ENCODE results near the gene FCHO1.

Gene FCHO1

DNA sequence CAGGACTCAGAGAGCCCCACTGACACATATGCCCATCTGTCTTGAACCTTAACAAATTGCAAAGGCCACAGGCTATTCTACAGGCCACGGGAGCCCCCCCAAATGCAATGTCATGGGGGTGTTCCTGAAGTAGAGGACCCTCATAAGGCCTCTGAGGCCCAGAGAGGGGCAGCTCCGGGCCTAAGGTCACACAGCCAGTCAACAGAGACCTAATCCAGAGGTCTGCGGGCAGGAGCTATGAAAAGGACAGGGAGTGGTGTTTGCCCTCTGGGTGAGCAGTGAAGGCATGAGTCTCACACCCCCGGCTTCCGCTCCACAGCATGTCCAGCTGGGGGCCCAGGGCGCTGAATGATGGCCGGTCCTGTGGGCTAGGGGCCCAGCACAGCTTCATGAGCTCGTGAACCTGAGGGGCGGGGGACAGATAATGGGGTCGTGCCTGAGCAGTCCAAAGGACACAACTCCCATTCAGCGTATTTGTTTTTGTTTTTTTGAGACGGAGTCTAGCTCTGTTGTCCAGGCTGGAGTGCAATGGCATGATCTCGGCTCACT, 75.3 kb downstream of the FCHO1 start:
- Histone ChIP-seq H3K4me3 (ENCODE audit: insufficient read depth, low read depth, low read length, poor library complexity, severe bottlenecking) (no peak overlapping the region), H3K36me3 (ENCODE audit: control insufficient read depth, insufficient read depth, low read length) (peaks cover 38% of the 10 kb centered on the region), H3K27ac (ENCODE audit: insufficient read depth, low read length, poor library complexity, severe bottlenecking) (no peak overlapping the region), H3K4me1 (ENCODE audit: control insufficient read depth, insufficient read depth, low read length, poor library complexity, severe bottlenecking) (no peaks in the 10 kb centered on the region), H3K9me3 (ENCODE audit: control insufficient read depth, low read length) (no peaks in the 10 kb centered on the region), H3K27me3 (replicated peaks; ENCODE audit: control insufficient read depth, insufficient read depth, low read length, poor library complexity, severe bottlenecking) (no peaks in the 10 kb centered on the region)
- no peak for DNase-seq

DNA sequence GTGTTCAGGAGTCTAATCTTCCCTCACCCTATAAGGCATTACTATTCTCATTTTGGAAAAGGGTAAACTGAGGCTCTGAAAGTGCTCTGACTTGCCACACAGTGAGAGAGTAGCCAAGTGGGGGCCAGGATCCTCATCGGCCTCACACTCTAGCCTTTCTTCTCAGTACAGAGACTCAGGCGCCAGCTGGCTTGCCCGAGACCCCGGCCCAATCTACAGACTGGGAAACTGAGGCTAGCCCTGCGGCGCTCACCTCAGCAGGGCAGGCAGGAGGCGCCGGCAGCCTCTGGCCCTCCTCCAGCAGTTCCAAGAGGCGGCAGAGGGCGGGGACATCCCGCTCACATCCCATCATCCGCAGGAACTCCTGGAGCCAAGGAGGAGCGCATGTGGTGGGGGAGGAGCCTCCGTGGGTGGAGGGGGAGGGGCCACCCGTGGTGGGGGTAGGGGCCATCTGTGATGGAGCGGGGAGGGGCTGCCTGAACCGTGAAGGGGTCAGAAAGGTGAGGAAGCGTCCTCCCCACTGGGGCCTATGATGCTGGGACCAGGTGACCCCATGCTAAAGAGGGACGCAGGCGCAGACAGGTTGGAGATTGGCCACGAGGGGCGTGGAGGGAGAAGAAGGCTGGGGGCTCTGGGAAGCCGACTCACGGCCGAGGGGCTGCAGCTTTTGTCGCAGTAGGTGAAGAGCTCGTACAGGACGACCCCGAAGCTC, 78.7 kb downstream of the FCHO1 start:
- no peak for DNase-seq
- no peaks in the 10 kb centered on the region for H3K9me3 ChIP-seq (ENCODE audit: control insufficient read depth, low read length)
- H3K4me1 ChIP-seq (ENCODE audit: control insufficient read depth, insufficient read depth, low read length, poor library complexity, severe bottlenecking): no peaks in the 10 kb centered on the region
- H3K4me3 ChIP-seq (ENCODE audit: insufficient read depth, low read depth, low read length, poor library complexity, severe bottlenecking): no peak overlapping the region
- peaks cover 63% of the 10 kb centered on the region for H3K36me3 ChIP-seq (ENCODE audit: control insufficient read depth, insufficient read depth, low read length)
- no peaks in the 10 kb centered on the region for H3K27me3 ChIP-seq (replicated peaks; ENCODE audit: control insufficient read depth, insufficient read depth, low read length, poor library complexity, severe bottlenecking)
- H3K27ac ChIP-seq (ENCODE audit: insufficient read depth, low read length, poor library complexity, severe bottlenecking): no peak overlapping the region

DNA sequence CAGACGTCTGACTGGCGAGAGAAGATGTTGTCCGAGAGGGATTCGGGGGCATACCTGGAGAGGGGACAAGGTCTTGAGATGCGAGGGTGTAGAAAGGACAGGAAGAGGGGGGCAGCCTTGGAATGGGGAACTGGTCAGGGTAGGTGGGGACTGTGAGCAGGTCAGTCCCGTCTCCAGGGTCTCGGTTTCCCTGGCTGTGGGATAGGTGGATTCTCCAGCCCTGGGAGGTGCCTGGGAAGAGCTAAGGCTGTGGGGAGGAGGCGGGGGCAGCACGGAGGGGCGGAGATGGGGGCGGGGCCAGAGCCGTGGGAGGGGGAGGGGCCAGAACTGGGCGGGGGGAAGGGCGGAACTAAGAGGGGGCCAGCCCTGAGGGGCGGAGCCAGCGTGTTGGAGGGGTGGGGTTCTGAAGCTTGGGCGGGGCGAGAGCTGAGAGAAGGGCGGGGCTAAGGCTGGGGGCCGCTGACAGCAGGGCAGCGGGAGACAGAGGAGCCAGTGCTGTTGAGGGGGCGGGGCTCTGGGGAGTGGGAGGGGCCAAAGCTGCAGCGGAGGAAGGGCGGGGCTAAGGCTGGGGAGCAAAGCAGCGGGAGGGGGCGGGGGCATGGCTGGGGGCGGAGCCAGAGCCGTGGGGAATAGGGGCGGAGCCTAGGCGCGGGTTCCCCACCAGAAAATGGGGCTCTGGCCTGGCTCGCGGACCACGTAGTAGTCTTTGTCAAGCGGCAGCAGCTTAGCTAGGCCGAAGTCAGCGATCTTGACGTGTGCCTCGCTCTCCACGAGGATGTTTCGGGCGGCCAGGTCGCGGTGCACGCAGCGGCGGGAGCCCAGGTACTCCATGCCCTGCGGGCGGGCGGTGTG, 79.5 kb downstream of the FCHO1 start:
- H3K27ac ChIP-seq (ENCODE audit: insufficient read depth, low read length, poor library complexity, severe bottlenecking): no peak overlapping the region
- peak; percentile 9 to 42 (median 24) for DNase-seq
- H3K9me3 ChIP-seq (ENCODE audit: control insufficient read depth, low read length): no peaks in the 10 kb centered on the region
- H3K27me3 ChIP-seq (replicated peaks; ENCODE audit: control insufficient read depth, insufficient read depth, low read length, poor library complexity, severe bottlenecking): no peaks in the 10 kb centered on the region
- H3K4me1 ChIP-seq (ENCODE audit: control insufficient read depth, insufficient read depth, low read length, poor library complexity, severe bottlenecking): no peaks in the 10 kb centered on the region
- H3K4me3 ChIP-seq (ENCODE audit: insufficient read depth, low read depth, low read length, poor library complexity, severe bottlenecking): no peak overlapping the region
- H3K36me3 ChIP-seq (ENCODE audit: control insufficient read depth, insufficient read depth, low read length): peaks cover 71% of the 10 kb centered on the region

DNA sequence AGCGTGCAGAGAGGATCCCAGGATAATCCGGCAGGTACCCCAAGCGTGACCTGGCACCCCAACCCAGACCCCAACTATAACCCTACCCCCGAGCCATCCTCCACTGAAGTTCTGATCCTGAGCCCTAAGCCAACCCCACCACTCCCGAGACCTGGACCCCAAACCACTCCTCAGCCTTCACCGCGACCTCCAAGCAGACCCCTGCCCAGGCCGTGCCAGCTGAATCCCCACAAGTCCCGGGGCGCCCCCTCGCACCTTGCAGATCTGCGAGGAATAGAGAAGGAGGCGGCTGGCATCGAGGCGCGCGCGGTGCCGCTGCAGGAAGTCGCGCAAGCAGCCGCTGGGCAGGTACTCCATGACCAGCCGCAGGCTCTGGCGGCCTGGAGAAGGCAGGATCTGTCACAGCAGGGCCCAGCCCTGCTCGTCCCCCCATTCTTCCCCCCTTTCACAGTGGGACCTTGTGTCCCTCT, 80.2 kb downstream of the FCHO1 start:
- peaks cover 75% of the 10 kb centered on the region for H3K36me3 ChIP-seq (ENCODE audit: control insufficient read depth, insufficient read depth, low read length)
- no peak overlapping the region for H3K27ac ChIP-seq (ENCODE audit: insufficient read depth, low read length, poor library complexity, severe bottlenecking)
- no peaks in the 10 kb centered on the region for H3K27me3 ChIP-seq (replicated peaks; ENCODE audit: control insufficient read depth, insufficient read depth, low read length, poor library complexity, severe bottlenecking)
- no peaks in the 10 kb centered on the region for H3K9me3 ChIP-seq (ENCODE audit: control insufficient read depth, low read length)
- no peaks in the 10 kb centered on the region for H3K4me1 ChIP-seq (ENCODE audit: control insufficient read depth, insufficient read depth, low read length, poor library complexity, severe bottlenecking)
- H3K4me3 ChIP-seq (ENCODE audit: insufficient read depth, low read depth, low read length, poor library complexity, severe bottlenecking): no peak overlapping the region
- no peak for DNase-seq

DNA sequence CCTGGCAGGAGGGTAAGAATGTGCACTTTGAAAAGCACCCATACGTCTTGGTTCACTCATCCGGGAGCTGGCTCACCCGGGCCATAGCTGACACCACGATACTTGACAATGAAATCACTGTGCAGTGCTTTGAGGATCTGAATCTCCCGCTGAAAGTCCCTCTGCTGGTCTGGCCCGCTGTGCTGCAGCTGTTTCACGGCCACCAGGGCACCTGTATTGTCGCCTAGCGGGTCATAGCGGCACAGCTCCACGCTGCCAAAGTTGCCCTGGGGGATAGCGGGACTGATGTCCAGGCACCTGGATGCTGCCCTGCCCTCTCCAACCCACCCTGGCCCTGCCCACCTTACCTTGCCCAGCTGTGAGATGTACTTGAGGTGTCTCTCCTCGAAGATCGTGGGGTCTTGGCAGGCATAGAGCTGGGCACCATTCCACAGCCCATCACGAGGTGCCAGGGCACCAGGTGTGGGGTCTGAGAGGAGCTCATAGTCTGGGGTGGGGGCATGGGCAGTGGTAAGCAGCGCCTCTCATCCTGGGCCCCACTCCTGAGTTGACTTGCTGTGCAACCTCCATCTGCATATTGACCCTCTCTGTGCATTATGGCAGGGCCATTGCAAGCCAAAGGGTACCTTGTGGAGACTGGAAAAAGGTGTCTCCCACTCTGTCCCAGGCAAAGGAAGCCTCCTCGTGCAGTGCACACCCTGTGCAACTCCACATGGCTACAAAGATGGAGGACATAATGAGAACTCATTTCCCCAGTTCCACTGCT, 81.3 kb downstream of the FCHO1 start:
- H3K4me3 ChIP-seq (ENCODE audit: insufficient read depth, low read depth, low read length, poor library complexity, severe bottlenecking): no peak overlapping the region
- no peaks in the 10 kb centered on the region for H3K27me3 ChIP-seq (replicated peaks; ENCODE audit: control insufficient read depth, insufficient read depth, low read length, poor library complexity, severe bottlenecking)
- no peaks in the 10 kb centered on the region for H3K4me1 ChIP-seq (ENCODE audit: control insufficient read depth, insufficient read depth, low read length, poor library complexity, severe bottlenecking)
- H3K36me3 ChIP-seq (ENCODE audit: control insufficient read depth, insufficient read depth, low read length): peaks cover 81% of the 10 kb centered on the region
- no peak for DNase-seq
- no peaks in the 10 kb centered on the region for H3K9me3 ChIP-seq (ENCODE audit: control insufficient read depth, low read length)
- H3K27ac ChIP-seq (ENCODE audit: insufficient read depth, low read length, poor library complexity, severe bottlenecking): no peak overlapping the region

DNA sequence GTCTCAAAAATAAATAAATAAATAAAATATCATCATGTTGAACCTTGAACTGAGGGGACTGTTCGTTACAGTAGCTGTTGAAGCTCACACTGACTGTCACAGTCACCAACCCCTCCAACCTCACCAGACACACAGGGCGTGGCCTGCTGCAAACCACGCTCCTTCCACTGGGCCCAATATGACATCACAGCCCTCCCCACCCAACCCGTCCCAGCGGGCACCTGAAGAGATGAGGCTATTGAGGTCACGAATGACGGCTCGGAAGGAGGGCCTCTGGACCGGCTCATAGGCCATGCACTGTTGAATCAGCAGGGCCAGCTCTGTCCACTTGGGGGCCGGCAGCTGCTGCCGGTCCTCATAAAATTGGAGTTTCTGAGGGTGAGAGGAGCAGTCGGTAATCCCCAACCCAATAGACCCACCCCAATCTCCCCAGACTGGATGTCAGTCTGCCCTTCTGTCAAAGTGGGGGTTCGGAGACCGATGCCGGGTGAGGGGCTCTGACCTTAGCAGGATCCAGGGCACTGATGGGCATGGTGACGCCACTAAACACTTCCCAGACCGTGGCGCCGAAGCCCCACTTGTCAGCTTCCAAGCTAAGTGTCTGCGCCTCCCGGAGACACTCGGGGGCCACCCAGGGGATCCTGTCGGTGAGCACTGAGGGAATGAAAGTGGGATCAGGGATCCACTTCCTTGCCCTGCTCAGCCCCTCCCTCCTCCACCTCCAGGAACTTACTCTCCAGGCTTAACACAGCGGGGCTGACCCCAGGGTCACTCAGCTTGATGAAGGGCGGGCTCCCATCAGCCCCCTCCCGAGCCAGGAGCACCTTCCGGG, 83.3 kb downstream of the FCHO1 start:
- Histone ChIP-seq H3K27ac (ENCODE audit: insufficient read depth, low read length, poor library complexity, severe bottlenecking) (no peak overlapping the region), H3K27me3 (replicated peaks; ENCODE audit: control insufficient read depth, insufficient read depth, low read length, poor library complexity, severe bottlenecking) (no peaks in the 10 kb centered on the region), H3K9me3 (ENCODE audit: control insufficient read depth, low read length) (no peaks in the 10 kb centered on the region), H3K4me3 (ENCODE audit: insufficient read depth, low read depth, low read length, poor library complexity, severe bottlenecking) (no peak overlapping the region), H3K4me1 (ENCODE audit: control insufficient read depth, insufficient read depth, low read length, poor library complexity, severe bottlenecking) (no peaks in the 10 kb centered on the region), H3K36me3 (ENCODE audit: control insufficient read depth, insufficient read depth, low read length) (peaks cover 89% of the 10 kb centered on the region)
- DNase-seq: no peak

DNA sequence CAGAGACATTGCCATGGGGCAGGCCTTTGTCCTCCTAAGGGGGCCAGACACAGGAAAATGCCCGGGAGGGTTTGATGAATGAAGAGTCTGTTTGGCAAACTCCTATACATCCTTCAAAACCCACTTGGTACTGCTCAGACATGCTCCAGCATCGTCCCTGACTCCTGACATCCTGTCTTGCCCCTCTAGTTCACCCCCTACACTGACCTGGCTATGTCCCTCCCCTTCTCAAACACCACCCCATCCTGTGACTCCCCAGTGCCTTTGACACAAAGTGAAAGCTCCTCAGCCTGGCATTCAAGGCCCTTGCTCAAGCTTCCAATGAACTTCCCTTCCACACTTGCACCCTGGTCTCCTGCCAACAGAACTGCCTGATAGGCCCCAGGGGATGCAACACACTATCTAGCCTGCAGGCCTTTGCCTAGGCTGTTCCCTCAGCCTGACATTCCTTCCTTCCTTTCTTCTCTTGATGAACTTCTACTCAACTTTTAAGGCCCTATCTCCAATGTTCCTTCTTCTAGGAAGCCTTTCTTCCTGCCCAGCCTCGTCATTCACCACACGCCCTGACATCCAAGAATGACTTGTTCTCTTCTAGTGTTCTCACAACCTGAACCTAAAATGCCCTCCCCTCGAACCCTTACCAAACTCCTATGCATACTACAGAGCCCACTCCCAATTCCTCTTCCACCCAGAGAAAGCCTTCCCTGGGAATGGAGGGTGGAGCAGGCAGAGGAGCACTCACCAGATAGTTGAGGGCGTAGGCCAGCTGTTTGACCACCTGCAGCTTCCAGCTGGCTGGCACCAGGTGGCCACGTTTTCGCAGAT, 84.1 kb downstream of the FCHO1 start:
- Histone ChIP-seq H3K4me1 (ENCODE audit: control insufficient read depth, insufficient read depth, low read length, poor library complexity, severe bottlenecking) (no peaks in the 10 kb centered on the region), H3K4me3 (ENCODE audit: insufficient read depth, low read depth, low read length, poor library complexity, severe bottlenecking) (no peak overlapping the region), H3K9me3 (ENCODE audit: control insufficient read depth, low read length) (no peaks in the 10 kb centered on the region), H3K36me3 (ENCODE audit: control insufficient read depth, insufficient read depth, low read length) (peaks cover 90% of the 10 kb centered on the region), H3K27ac (ENCODE audit: insufficient read depth, low read length, poor library complexity, severe bottlenecking) (no peak overlapping the region), H3K27me3 (replicated peaks; ENCODE audit: control insufficient read depth, insufficient read depth, low read length, poor library complexity, severe bottlenecking) (no peaks in the 10 kb centered on the region)
- no peak for DNase-seq

DNA sequence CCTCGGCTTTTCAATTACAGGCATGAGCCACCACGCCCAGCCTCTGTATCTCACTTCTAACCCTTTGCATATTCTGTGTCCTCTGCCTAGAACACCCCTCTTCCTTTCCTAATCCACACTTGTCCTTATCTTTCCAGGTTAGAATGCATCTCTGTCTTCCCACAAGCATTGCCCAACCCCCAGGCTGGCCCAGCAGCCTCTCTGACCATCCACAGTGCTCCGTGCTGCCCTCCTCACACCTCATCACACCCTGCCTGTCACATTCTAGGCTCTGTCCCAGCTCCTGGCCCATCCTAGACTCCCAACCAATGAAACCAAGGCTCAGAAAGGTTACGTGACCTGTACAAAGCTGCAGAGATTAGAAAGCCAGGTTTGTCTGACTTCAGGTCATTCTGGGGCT, 85.3 kb downstream of the FCHO1 start:
- no peaks in the 10 kb centered on the region for H3K27me3 ChIP-seq (replicated peaks; ENCODE audit: control insufficient read depth, insufficient read depth, low read length, poor library complexity, severe bottlenecking)
- H3K36me3 ChIP-seq (ENCODE audit: control insufficient read depth, insufficient read depth, low read length): peaks cover 89% of the 10 kb centered on the region

More for the DNA sequence above, 85.3 kb downstream of the FCHO1 start:
- H3K4me1 ChIP-seq (ENCODE audit: control insufficient read depth, insufficient read depth, low read length, poor library complexity, severe bottlenecking): no peaks in the 10 kb centered on the region
- H3K27ac ChIP-seq (ENCODE audit: insufficient read depth, low read length, poor library complexity, severe bottlenecking): no peak overlapping the region
- no peak for DNase-seq
- no peak overlapping the region for H3K4me3 ChIP-seq (ENCODE audit: insufficient read depth, low read depth, low read length, poor library complexity, severe bottlenecking)
- H3K9me3 ChIP-seq (ENCODE audit: control insufficient read depth, low read length): no peaks in the 10 kb centered on the region
